Measurements from ENCODE around the gene STXBP4. TPM values are rescaled to one million over a fixed set of nuclear protein-coding genes. Genes with fewer than 3 reads are reported as not detected.

Gene STXBP4
- total RNA-seq, 4 donors from 2014 or later, result 7.3 to 35.0 (median 18.0) TPM

DNA sequence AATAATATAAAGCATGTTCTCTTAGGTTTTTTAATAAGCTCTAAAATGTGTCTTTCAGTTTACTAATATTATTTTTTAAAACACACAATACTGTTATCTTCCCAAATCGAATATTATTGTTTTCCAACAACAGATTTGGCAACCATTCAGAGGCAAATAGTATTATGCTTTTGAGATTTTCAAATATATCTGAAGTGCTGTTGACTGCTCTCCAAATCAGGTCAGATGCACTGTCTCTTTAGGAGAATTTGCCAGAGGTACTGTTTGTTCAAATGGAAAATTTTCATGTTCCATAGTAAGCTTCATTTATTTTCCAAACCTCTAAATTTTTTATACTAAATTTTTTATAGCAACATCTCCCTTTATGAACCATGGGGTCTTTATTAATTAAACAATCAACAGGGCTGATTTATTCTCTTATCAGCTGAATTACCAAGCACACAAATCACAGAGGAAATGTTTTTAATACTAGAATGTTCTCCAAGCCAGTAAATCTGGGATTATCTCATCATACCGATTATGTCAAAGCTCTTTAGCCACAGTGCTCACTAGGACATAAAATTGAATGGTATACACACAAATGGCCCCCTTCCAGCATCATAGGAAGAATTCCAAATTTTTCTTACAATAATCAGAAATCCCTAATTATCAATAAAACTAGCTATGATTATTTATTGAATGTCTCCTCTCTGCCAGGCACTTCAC, 187.4 kb downstream of the STXBP4 start:
- TF ChIP-seq, protein P1, sequence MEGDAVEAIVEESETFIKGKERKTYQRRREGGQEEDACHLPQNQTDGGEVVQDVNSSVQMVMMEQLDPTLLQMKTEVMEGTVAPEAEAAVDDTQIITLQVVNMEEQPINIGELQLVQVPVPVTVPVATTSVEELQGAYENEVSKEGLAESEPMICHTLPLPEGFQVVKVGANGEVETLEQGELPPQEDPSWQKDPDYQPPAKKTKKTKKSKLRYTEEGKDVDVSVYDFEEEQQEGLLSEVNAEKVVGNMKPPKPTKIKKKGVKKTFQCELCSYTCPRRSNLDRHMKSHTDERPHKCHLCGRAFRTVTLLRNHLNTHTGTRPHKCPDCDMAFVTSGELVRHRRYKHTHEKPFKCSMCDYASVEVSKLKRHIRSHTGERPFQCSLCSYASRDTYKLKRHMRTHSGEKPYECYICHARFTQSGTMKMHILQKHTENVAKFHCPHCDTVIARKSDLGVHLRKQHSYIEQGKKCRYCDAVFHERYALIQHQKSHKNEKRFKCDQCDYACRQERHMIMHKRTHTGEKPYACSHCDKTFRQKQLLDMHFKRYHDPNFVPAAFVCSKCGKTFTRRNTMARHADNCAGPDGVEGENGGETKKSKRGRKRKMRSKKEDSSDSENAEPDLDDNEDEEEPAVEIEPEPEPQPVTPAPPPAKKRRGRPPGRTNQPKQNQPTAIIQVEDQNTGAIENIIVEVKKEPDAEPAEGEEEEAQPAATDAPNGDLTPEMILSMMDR (IDR thresholded peaks at IDR 0.05; ENCODE audit: low read depth), result no peak

DNA sequence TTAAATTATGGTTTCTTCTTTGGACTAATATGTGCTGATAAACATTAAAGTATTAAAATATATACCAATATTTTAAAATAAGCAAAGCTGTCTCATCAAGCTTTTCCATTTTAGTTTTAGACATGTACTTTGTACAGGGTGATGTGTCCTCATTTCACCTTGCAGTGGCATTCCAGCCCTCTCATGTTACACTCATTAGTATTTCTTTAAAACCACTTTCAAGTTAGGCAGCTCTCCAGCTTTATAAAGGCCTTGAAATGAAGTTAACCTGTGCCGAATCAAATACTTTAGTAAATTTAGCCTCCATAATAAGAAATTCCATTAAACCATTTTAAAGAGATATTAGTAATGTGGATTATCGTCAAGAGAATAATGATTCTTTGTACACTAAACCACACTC, 188.6 kb downstream of the STXBP4 start:
- TF ChIP-seq, protein P1 (IDR thresholded peaks at IDR 0.05; ENCODE audit: low read depth), result no peak

DNA sequence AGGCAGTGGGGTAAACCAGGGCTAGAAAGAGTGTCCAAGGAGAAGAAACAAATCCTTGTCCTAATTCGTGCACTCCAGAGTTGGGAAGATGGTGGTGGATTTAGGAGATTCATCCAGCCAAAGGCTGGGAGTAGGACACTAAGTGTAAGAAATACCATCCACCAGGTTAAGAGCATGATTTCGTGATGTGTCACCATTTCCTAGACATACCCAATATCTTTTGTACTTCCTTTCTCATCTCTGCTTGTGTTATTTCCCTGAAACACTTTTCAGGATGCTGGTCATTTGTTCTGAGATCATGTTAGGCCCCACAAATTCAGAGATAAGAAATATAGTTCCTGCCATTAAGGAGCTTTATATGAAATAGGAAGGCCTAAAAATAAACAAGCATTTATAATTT, 189.9 kb downstream of the STXBP4 start:
- TF ChIP-seq, protein P1 (IDR thresholded peaks at IDR 0.05; ENCODE audit: low read depth), result no peak

DNA sequence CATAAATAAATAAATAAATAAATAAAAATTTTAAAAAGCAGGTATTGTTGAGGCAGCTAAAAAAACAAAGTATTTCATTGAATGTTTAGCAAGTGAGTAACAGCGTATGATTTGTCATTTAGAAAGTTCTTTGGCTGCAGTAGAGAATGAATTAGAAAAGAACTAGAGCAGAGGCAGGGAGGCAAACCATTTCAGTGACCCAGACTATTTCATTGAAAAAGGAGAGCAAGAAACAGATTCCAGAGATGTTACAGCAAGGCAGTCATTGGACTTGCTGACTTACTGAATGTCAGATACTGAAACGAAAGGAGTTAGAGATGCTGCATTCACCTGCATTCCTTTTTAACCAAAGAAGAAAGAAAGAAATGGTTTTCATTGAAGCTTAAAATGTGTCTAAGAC, 190.7 kb downstream of the STXBP4 start:
- TF ChIP-seq, protein P1 (IDR thresholded peaks at IDR 0.05; ENCODE audit: low read depth), result no peak

DNA sequence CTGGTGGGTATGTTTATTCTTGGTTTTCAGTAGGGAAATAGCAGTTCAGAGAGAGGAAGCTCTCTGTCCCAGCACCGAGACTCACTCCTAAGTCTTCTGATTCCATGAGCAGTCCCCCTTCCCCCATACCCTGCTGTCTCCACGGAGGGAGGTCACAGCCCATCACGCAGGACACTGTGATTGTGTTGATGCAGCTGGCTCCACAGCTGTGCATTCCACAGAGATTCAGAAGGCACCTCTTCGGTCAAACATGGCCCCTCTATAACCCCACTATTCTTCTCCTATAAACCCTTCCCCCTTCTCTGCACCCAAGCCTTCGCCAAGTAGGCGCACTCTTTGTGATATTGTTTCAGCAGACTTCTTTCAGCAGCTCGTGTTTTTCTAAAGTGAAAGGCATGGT, 191.9 kb downstream of the STXBP4 start:
- TF ChIP-seq, protein P1 (IDR thresholded peaks at IDR 0.05; ENCODE audit: low read depth), result no peak

DNA sequence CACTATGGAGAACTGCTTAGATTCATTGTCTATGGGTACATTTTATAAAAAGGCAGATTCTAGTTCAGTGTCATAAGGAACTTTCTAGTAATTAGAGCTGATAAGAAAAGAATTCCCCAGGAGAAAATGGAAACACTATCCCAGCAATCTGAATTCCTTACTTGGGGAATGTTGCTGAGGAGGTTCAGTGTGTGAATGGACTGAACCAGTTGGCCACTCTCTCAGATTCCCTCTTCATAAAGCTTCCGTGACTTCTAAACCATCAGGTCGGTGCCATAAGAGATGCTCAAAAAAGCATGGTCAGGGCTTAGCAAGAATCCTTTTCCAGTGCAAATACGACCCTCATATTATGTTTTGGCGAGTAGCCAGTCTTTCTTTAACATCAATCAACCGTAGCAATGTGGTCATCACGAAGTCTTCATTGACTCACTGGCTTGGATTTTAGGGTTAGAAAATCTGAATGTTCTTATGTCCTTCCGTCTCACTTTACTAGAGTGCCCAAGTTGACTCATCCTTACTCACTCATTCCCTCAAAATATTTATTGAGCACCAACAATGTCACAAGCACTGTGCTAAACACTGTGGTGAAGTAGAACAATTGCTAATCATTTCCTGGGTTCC, 193.5 kb downstream of the STXBP4 start:
- TF ChIP-seq, protein P1 (IDR thresholded peaks at IDR 0.05; ENCODE audit: low read depth), result no peak

DNA sequence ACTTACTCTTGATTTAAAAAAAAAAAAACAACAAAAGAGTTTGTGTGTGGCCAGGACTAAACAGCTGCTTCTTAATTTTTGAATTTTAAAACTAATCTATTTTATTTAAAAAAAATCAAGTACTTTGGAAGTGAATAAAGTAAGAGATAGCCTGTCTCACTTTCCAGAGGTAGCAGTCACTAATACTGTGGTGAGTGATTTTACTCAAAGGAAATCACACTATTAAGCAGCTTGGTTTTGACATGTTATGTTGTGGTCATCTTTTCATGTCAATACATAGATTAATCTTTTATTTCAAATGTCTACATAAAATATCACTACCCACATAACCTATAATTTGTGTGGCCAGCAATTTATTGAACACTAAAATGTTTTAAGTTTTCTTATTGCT, 194.0 kb downstream of the STXBP4 start:
- TF ChIP-seq, protein P1 (IDR thresholded peaks at IDR 0.05; ENCODE audit: low read depth), result no peak

Data from subcutaneous adipose tissue (tissue), 4 donors.